OCI-LY1 (cell line): ENCODE data around the gene GPC2.
"Not testable (repeated sequence)": the region's sequence is repeated elsewhere in the genome, so short reads cannot be mapped to it uniquely, and the experiment has no call there.

Experiments used
- H2AFZ ChIP-seq: fragments of 200-600 bp; sonication (generic), shearing (Covaris generic); 2 replicates; pipeline ENCODE4 v1.6.0; 2014; ENCODE audit warnings: antibody characterized with exemption, mild to moderate bottlenecking, low read length
- H3F3A ChIP-seq: fragments of 200-600 bp; sonication (generic), shearing (Covaris generic); 2 replicates; pipeline ENCODE4 v1.6.0; 2014; ENCODE audit warnings: mild to moderate bottlenecking, antibody characterized with exemption, low read length, moderate library complexity; ENCODE audit not compliant: insufficient read depth
- H3K27ac ChIP-seq: fragments of 200-600 bp; sonication (generic); 2 replicates; pipeline ENCODE4 v1.5.1; 2014; ENCODE audit warnings: low read length, mixed run types, mild to moderate bottlenecking, low read depth; ENCODE audit not compliant: poor library complexity, severe bottlenecking
- H3K27me3 ChIP-seq: fragments of 200-600 bp; sonication (generic); 2 replicates; pipeline ENCODE4 v1.6.0; 2014; ENCODE audit warnings: antibody characterized with exemption, mild to moderate bottlenecking, low read length, moderate library complexity; ENCODE audit not compliant: insufficient read depth
- H3K36me3 ChIP-seq: fragments of 200-600 bp; sonication (generic); 2 replicates; pipeline ENCODE4 v1.6.1; 2014; ENCODE audit warnings: mild to moderate bottlenecking, antibody characterized with exemption, low read length, moderate library complexity, mixed read lengths; ENCODE audit not compliant: insufficient read depth
- H3K4me1 ChIP-seq: fragments of 200-600 bp; sonication (generic); 2 replicates; pipeline ENCODE4 v1.5.1; 2014; ENCODE audit warnings: mild to moderate bottlenecking, low read length, moderate library complexity; ENCODE audit not compliant: insufficient read depth, severe bottlenecking
- H3K4me2 ChIP-seq: fragments of 200-600 bp; sonication (generic), shearing (Covaris generic); 2 replicates; pipeline ENCODE4 v1.6.1; 2014; ENCODE audit warnings: low read length
- H3K4me3 ChIP-seq: fragments of 200-600 bp; sonication (generic); 2 replicates; pipeline ENCODE4 v1.5.1; 2014; ENCODE audit warnings: low read length, low read depth, mild to moderate bottlenecking, mixed read lengths; ENCODE audit not compliant: poor library complexity, severe bottlenecking
- H3K79me2 ChIP-seq: fragments of 200-600 bp; shearing (Covaris generic); 2 replicates; pipeline ENCODE4 v1.6.1; 2016; ENCODE audit warnings: mixed run types, low read length, mixed read lengths; ENCODE audit not compliant: insufficient read depth
- H3K9ac ChIP-seq: fragments of 200-600 bp; sonication (generic), shearing (Covaris generic); 2 replicates; pipeline ENCODE4 v1.6.1; 2014; ENCODE audit warnings: mild to moderate bottlenecking, low read length, mixed read lengths
- H3K9me2 ChIP-seq: fragments of 200-600 bp; sonication (generic), shearing (Covaris generic); 2 replicates; pipeline ENCODE4 v1.6.1; 2014; ENCODE audit warnings: low read depth, mild to moderate bottlenecking, low read length, mixed read lengths
- H3K9me3 ChIP-seq: fragments of 200-600 bp; shearing (Covaris generic); 2 replicates; pipeline ENCODE4 v1.6.1; 2014; ENCODE audit warnings: low read length, mixed read lengths
- H4K20me1 ChIP-seq: fragments of 200-600 bp; sonication (generic), shearing (Covaris generic); 2 replicates; pipeline ENCODE4 v1.6.0; 2016; ENCODE audit warnings: mild to moderate bottlenecking, low read length; ENCODE audit not compliant: insufficient read depth
- EZH2 ChIP-seq: fragments of 200-600 bp; sonication (generic), shearing (Covaris generic); IDR thresholded peaks from 2 replicates; pipeline ENCODE4 v1.8.0; 2017; ENCODE audit warnings: borderline replicate concordance, mixed run types, mild to moderate bottlenecking, antibody characterized with exemption, low read length, moderate library complexity, mixed read lengths
- TF ChIP-seq, protein P1 (sequence below): fragments of 200-600 bp; sonication (generic), shearing (Covaris generic); IDR thresholded peaks from 2 replicates; pipeline ENCODE4 v1.5.1; 2017; ENCODE audit warnings: mild to moderate bottlenecking, antibody characterized with exemption, low read length, moderate library complexity, mixed read lengths

GPC2 gene

DNA sequence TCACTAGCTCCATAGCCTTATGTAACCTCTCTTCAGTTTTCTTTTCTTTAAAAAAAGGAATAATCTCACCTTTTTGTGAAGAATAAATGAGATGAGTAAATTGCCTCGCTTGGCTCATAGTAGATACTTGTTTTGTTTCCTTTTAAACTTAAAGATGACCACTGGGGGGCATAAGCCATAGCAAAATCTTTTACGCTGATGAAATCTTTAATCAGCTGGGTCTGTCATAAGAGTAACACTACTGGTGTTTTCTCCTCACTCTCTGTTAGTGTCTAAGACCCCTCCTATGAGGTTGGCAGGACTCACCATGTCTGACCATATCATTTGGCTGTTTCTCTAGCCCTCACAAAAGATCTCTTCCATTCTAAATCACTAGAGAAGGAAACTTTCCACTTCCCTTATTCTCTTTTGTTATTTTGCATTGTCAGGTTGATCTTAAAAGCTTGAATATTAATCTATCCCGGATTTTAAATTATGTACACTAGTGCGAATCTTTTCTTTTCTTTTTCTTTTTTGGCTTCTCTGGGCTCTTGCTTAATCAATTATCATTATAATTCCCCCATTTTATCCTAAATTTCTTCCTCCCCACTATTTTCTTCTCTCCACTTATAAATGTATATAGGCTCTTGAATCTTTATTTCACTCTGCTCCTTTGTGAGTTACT is 13.0 kb upstream of the GPC2 start:
- TF ChIP-seq, protein P1, sequence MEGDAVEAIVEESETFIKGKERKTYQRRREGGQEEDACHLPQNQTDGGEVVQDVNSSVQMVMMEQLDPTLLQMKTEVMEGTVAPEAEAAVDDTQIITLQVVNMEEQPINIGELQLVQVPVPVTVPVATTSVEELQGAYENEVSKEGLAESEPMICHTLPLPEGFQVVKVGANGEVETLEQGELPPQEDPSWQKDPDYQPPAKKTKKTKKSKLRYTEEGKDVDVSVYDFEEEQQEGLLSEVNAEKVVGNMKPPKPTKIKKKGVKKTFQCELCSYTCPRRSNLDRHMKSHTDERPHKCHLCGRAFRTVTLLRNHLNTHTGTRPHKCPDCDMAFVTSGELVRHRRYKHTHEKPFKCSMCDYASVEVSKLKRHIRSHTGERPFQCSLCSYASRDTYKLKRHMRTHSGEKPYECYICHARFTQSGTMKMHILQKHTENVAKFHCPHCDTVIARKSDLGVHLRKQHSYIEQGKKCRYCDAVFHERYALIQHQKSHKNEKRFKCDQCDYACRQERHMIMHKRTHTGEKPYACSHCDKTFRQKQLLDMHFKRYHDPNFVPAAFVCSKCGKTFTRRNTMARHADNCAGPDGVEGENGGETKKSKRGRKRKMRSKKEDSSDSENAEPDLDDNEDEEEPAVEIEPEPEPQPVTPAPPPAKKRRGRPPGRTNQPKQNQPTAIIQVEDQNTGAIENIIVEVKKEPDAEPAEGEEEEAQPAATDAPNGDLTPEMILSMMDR = peak; percentile 76
- no peak for TF ChIP-seq EZH2
- Histone ChIP-seq H3F3A (peaks cover 6% of the 10 kb centered on the region; the same call in 1 of the 2 replicates), H3K9ac (peak overlapping the region; percentile 38; the same call in 1 of the 2 replicates), H3K79me2 (no peaks in the 10 kb centered on the region), H3K27ac (peak overlapping the region; percentile 93), H3K4me2 (peak overlapping the region; percentile 29; the same call in 1 of the 2 replicates), H3K9me2 (no peaks in the 10 kb centered on the region), H3K9me3 (no peaks in the 10 kb centered on the region), H3K27me3 (no peaks in the 10 kb centered on the region), H3K36me3 (no peaks in the 10 kb centered on the region), H3K4me3 (no peak overlapping the region), H4K20me1 (no peaks in the 10 kb centered on the region), H3K4me1 (peaks cover 53% of the 10 kb centered on the region), H2AFZ (no peak overlapping the region)

- peak overlapping the region; percentile 9; the same call in 1 of the 2 replicates for H3K9ac ChIP-seq
Observed at GRCh38 chr7:100189061-100189460, 11.9 kb upstream of the GPC2 start.

DNA sequence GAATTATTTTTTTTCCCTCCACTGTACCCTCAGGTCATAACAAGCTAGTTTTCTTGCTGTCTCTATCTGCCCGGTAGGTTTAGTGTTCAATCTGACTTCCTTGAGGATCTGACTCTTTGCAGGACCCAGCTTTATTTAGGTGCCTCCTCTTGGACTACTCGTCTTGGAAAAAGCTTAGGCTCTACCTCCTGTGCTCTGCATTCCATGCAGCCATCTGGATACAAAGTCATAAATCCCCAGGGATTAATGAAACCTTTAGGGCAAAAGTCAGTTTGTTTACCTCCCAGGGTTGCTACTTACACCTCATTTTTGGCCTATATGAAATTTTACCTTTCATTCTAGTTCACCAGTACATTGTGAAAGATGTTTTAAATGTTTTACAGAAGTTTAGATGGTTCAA is 8.5 kb upstream of the GPC2 start:
- no peak overlapping the region for H3K4me3 ChIP-seq
- no peaks in the 10 kb centered on the region for H3K27me3 ChIP-seq
- H3K9me2 ChIP-seq = no peaks in the 10 kb centered on the region
- H3K4me2 ChIP-seq = no peak overlapping the region
- H3K36me3 ChIP-seq = no peaks in the 10 kb centered on the region
- H3K9ac ChIP-seq = no peak overlapping the region
- no peaks in the 10 kb centered on the region for H3F3A ChIP-seq
- no peak overlapping the region for H3K27ac ChIP-seq
- TF ChIP-seq, protein P1 = no peak
- no peaks in the 10 kb centered on the region for H4K20me1 ChIP-seq
- H3K9me3 ChIP-seq = no peaks in the 10 kb centered on the region
- no peak overlapping the region for H2AFZ ChIP-seq
- H3K79me2 ChIP-seq = no peaks in the 10 kb centered on the region
- peaks cover 44% of the 10 kb centered on the region for H3K4me1 ChIP-seq

More at GRCh38 chr7:100189061-100189460, 11.9 kb upstream of the GPC2 start:
- Histone ChIP-seq H3K4me3 (no peak overlapping the region), H3K9me2 (no peaks in the 10 kb centered on the region), H3K36me3 (no peaks in the 10 kb centered on the region), H2AFZ (no peak overlapping the region), H4K20me1 (no peaks in the 10 kb centered on the region), H3K4me1 (peaks cover 52% of the 10 kb centered on the region), H3F3A (no peaks in the 10 kb centered on the region), H3K27me3 (no peaks in the 10 kb centered on the region), H3K79me2 (no peaks in the 10 kb centered on the region), H3K4me2 (no peak overlapping the region), H3K9me3 (no peaks in the 10 kb centered on the region), H3K27ac (peak overlapping the region; percentile 93)
- no peak for TF ChIP-seq EZH2
- TF ChIP-seq, protein P1 = peak; percentile 53; the same call in 1 of the 2 replicates

GRCh38 chr7:100183090-100183489 is 5.9 kb upstream of the GPC2 start:
- H3K9ac ChIP-seq, H3K27me3 ChIP-seq, H2AFZ ChIP-seq, H3K9me3 ChIP-seq, H3K4me3 ChIP-seq, H3K9me2 ChIP-seq, H3K79me2 ChIP-seq, H3K4me2 ChIP-seq, H3F3A ChIP-seq, H3K36me3 ChIP-seq, H4K20me1 ChIP-seq: not testable (repeated sequence)
- Histone ChIP-seq H3K27ac (peak overlapping the region; percentile 59), H3K4me1 (peaks cover 39% of the 10 kb centered on the region)

DNA sequence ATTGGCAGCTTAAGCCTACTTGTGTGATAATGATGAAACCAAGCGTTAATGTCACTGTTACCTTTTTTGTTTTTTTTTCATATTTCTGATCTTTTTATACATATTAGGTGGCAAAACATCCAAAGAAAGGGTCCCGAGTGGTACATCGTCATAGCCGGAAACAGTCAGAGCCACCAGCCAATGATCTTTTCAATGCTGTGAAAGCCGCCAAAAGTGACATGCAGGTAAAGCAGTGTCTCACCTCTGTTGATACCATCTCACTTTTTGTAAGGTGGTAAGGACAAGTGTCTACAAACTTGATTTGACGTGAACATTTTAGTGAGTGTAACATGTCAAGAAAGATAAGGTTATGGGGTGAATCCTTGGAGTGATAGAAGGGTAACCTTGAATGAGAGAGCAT is 5.4 kb upstream of the GPC2 start:
- not testable (repeated sequence) for H3K79me2 ChIP-seq, H3K9me3 ChIP-seq, H3K36me3 ChIP-seq, H3K27me3 ChIP-seq, H3K4me3 ChIP-seq, H3K9ac ChIP-seq, H3K9me2 ChIP-seq, H3F3A ChIP-seq, H4K20me1 ChIP-seq
- peaks cover 39% of the 10 kb centered on the region for H3K4me1 ChIP-seq
- H3K4me2 ChIP-seq = peak overlapping the region; percentile 58
- H3K27ac ChIP-seq = peak overlapping the region; percentile 59
- H2AFZ ChIP-seq = 0 out of 2 replicates have a peak overlapping the region, but pooled peaks have one; percentile 23
